ENCODE results near the gene MFSD11.
"Not testable (repeated sequence)": the region's sequence is repeated elsewhere in the genome, so short reads cannot be mapped to it uniquely, and the experiment has no call there.

The MFSD11 gene

GRCh38 chr17:76808326-76808725 lies 70.4 kb downstream of the MFSD11 start:
- DNase-seq: no peak

DNA sequence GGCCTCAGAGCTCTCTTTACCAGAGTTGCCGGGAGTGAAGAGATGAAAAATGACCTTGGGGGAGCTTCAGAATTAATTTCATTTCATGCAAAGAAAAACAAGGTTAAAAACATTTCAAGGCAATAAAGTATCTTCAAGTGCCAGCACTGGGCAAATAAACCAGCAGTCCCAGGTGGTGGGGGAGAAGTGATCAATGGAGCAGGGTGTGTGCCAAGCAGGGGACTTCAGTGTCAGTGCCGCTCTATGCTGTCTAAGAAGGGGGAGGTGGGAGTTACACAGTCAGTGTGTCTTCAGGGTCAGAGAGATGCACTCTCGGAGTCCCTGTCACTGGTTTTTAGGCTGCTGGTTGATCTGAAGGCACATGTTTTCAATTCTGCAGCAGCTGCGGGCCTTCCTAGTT lies 73.0 kb downstream of the MFSD11 start:
- no peak for DNase-seq

GRCh38 chr17:76811834-76812233 lies 73.9 kb downstream of the MFSD11 start:
- DNase-seq: no peak

DNA sequence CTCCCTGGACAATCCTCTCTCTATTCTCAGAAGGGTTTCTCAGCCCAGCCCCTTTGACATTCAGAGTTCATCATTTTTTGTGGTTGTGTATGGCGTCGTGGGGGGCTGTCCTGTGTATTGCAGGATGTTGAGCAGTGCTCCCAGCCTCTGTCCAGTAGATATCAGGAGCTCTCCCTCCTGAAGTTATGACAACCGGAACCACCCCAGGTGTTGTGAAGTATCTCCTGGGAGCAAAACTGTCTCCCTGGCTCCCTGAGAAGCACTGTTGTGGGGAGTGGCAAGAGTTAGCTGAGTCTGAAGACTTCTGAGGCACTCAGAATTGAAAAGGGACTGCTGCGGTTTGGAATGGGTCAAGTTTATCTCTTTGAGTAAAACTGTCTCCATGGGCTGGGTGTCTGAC lies 74.3 kb downstream of the MFSD11 start:
- DNase-seq: no peak

- DNase-seq: no peak
Measured at GRCh38 chr17:76812968-76813367, 75.0 kb downstream of the MFSD11 start.

- DNase-seq: not testable (repeated sequence)
Measured at GRCh38 chr17:76815907-76816589, 78.1 kb downstream of the MFSD11 start.

DNA sequence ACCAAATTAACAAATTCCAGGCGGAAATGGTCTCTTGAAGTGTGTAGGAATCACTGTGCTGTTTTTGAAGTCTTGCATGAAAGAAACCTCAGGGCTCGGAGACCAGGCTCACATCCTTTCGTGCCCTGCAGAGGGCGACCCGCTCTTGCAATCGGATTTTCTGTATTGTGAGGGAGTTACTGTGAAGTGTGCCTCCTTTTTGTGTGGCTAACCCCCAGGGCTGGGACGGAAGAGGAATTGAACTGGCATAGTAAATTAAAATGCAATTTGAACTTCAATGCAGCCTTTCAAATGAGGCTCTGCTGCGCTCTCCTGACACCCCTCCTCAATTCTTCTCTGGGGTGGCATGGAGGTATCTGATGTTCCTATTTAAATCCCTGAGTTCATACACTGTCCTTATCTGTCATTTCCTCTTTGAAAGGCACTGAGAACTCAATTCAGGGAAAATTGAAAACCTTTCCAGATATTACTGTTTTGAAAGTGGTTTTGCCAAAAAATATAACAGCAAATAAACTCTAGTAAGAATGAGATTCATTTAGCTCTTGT lies 78.7 kb downstream of the MFSD11 start:
- peak; percentile 54 for DNase-seq

DNA sequence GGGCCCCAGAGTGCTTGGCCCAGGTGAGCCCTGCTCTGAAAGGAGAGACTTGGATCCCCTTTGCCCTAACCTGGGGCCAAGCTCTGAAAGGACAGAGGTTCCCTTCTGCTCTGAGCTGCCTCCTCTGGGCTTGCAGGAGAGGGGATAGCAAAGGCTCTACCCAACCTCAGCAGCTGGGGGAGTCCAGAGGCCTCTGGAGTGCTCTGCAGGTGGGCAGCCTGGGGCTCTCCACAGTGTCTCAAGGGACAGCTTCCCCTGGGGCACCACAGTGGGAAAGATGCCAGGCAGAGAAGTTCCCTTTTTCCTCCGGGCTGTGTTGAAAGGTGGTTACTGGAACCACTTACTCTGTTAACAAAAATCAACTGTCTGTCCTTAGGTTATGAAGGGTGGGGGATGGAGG lies 82.1 kb downstream of the MFSD11 start:
- no peak for DNase-seq

GRCh38 chr17:76820561-76820960 lies 82.6 kb downstream of the MFSD11 start:
- no peak for DNase-seq

DNA sequence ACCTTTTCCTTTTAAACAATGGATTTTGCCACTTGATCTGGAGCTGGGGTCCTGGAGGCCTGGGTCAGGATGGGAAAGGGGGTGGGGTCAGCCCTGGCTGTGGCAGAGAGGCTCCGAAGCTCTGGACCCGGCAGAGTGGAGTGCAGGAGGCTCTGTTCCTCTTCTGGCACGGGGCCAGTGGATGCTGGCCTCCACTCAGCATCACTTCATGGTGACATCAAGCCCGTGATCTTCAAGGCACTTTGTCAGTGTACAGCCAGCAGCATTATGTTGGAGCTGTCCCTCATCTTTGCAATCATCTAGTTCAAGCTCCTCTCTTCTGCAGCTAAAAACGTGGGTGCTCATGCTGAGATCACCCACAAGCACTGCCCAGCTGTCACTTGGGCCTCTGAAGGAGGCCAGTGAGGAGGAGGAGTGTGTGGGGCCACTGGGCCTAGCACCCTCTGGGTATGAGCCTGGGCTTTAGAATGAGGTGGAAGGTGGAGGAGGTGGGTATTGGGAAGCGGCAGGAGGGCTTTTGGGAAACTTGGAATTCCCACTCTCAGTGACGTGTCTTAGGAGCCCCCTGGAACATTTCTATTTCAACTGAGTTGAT lies 84.4 kb downstream of the MFSD11 start:
- DNase-seq: no peak

GRCh38 chr17:76824093-76824492 lies 86.2 kb downstream of the MFSD11 start:
- DNase-seq: no peak

DNA sequence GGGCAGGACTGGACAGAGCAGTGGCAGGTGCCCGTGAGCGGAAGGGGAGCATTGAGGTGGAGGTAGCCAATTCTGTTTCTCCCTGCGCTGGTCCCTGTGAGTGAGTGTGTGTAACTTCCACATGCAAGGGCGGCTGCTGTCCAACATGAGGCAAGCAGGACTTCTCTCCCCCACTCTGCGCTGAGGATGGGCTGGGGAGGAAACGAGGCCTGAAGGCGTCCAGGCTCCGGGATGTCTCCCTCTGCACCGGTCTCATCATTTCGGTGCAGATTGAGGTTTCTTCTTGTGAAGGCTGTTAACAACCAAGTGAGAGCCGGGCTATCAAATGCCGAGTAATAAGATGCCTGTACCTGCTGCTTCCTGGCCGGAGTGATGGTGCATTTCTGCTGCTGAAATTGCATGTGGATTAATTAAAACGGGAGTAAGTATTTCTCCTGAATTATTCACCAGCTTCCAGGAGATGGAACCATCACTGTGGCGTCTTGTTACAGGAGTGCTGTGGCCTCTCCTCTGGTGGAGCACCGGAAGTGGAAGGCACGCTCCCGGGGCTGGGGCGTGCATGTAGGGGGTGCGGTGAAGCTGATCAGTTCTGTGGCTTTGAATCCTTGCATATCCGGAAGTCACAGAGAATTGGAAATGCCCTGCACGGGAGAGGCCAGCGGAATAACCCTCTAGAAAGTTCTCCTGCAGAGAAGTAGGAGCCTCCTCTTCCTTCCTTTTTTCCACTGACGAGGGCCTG lies 88.6 kb downstream of the MFSD11 start:
- no peak for DNase-seq

DNA sequence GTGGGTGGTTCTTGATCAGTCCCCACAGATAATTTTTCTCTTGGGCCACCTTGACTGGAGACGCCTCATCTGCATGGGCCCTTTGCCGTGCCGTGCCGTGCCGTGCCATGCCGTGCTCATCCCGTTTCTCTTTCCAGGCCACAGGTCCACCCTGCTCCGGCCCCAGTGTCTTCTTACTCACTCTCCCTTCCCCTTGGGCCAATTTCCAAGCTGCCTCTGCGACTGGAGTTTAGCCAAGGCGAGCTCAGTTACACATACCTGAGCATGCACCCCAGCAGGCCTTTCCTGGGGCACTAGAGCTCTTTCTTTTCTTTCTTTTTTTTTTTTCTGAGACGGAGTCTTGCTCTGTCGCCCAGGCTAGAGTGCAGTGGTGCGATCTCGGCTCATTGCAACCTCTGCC lies 89.8 kb downstream of the MFSD11 start:
- DNase-seq: no peak
